Endodermal cell (in vitro differentiated cells): ENCODE results near the gene C7orf33. TPM values are rescaled to one million over a fixed set of nuclear protein-coding genes. Genes with fewer than 3 reads are reported as not detected.

Experiments
- DNase-seq: peaks from one replicate; pipeline ENCODE4 v3.0.0-alpha.2; 2017
- H3K27ac ChIP-seq: 2 replicates; pipeline ENCODE4 v1.5.1; 2013; ENCODE audit warnings: mild to moderate bottlenecking, low read depth, low read length, moderate library complexity
- H3K27me3 ChIP-seq: 2 replicates; pipeline ENCODE4 v1.6.1; 2013; ENCODE audit warnings: mild to moderate bottlenecking, low read length, moderate library complexity; ENCODE audit not compliant: insufficient read depth, control insufficient read depth, poor library complexity, severe bottlenecking
- H3K36me3 ChIP-seq: 2 replicates; pipeline ENCODE4 v1.7.0; 2013; ENCODE audit warnings: mild to moderate bottlenecking, low read length, moderate library complexity; ENCODE audit not compliant: control insufficient read depth, insufficient read depth
- H3K4me1 ChIP-seq: one replicate; pipeline ENCODE4 v1.7.0; 2013; ENCODE audit warnings: low read length; ENCODE audit not compliant: control insufficient read depth, insufficient read depth
- H3K4me3 ChIP-seq: 2 replicates; pipeline ENCODE4 v1.5.1; 2013; ENCODE audit warnings: mild to moderate bottlenecking, low read length, moderate library complexity
- H3K9ac ChIP-seq: 2 replicates; pipeline ENCODE4 v1.6.1; 2013; ENCODE audit warnings: mild to moderate bottlenecking, low read length, moderate library complexity; ENCODE audit not compliant: poor library complexity, severe bottlenecking; ENCODE audit errors: extremely low read depth
- H3K9me3 ChIP-seq: 2 replicates; pipeline ENCODE4 v1.6.1; 2013; ENCODE audit warnings: mild to moderate bottlenecking, low read length, moderate library complexity; ENCODE audit not compliant: control insufficient read depth
- H3K27ac Mint-ChIP-seq: 2 replicates; pipeline ENCODE4 v1.8.0; 2020; ENCODE audit warnings: mixed read lengths
- H3K27me3 Mint-ChIP-seq: 2 replicates; pipeline ENCODE4 v1.8.0; 2021; ENCODE audit warnings: mild to moderate bottlenecking, mixed read lengths; ENCODE audit not compliant: insufficient read depth
- H3K36me3 Mint-ChIP-seq: 2 replicates; pipeline ENCODE4 v1.8.0; 2020; ENCODE audit warnings: low read depth, mixed read lengths
- H3K4me1 Mint-ChIP-seq: 2 replicates; pipeline ENCODE4 v1.8.0; 2020; ENCODE audit warnings: mixed read lengths
- H3K4me3 Mint-ChIP-seq: 2 replicates; pipeline ENCODE4 v1.8.0; 2020; ENCODE audit warnings: mild to moderate bottlenecking, moderate library complexity, mixed read lengths
- H3K9me3 Mint-ChIP-seq: 2 replicates; pipeline ENCODE4 v1.8.0; 2020; ENCODE audit warnings: mild to moderate bottlenecking, mixed read lengths
- CTCF ChIP-seq: fragments of 200-600 bp; sonication (generic); conservative IDR thresholded peaks from 2 replicates; pipeline ENCODE4 v1.5.0; 2021; ENCODE audit warnings: antibody characterized with exemption, mild to moderate bottlenecking
- WGBS, 2 experiments: methylation state at CpG; one replicate each; pipeline versions ENCODE4 v1.1.5 to v1.1.7; 2013; ENCODE audit warnings: missing lambda C conversion rate in 2 of 2, mixed read lengths in 1 of 2; ENCODE audit not compliant: insufficient coverage in 1 of 2, insufficient read length in 1 of 2; 5-methylcytosine and 5-hydroxymethylcytosine counted together
- total RNA-seq, 2 donors: library from RNA; stranded (reverse); fragmentation: NEBNext Ultra II Directional in 1 of 2; extraction: Animal tissue kit (Norgen Biotek cat#: 25700) in 1 of 2; gene quantifications; 2 replicates in 1 of 2; 3 replicates in 1 of 2; pipeline ENCODE4 v1.2.1, GENCODE V29; 2021

Gene C7orf33
- total RNA-seq, 2 donors from 2014 or later = not detected

- no peak for TF ChIP-seq CTCF
- no peaks in the 10 kb centered on the region for H3K9me3 ChIP-seq
- no peak overlapping the region for H3K4me3 ChIP-seq
- WGBS, 2 experiments = 80 to 92% methylated on average over 1 of the region's 1 CpG
- H3K27me3 ChIP-seq = no peaks in the 10 kb centered on the region
- DNase-seq = no peak
- Mint-ChIP-seq H3K27ac (no peak overlapping the region), H3K4me3 (no peak overlapping the region), H3K4me1 (peaks cover 3% of the 10 kb centered on the region), H3K36me3 (no peaks in the 10 kb centered on the region), H3K9me3 (peaks cover 10% of the 10 kb centered on the region), H3K27me3 (no peaks in the 10 kb centered on the region)
- H3K9ac ChIP-seq = no peak overlapping the region
- H3K36me3 ChIP-seq = no peaks in the 10 kb centered on the region
- H3K4me1 ChIP-seq = no peaks in the 10 kb centered on the region
- no peak overlapping the region for H3K27ac ChIP-seq
Observed at GRCh38 chr7:148621563-148621962, 31.0 kb downstream of the C7orf33 start.

- 88 to 89% methylated on average over 4 to 8 of the region's 8 CpGs for WGBS, 2 experiments
- no peaks in the 10 kb centered on the region for H3K36me3 ChIP-seq
- no peaks in the 10 kb centered on the region for H3K4me1 ChIP-seq
- Mint-ChIP-seq H3K9me3 (peaks cover 4% of the 10 kb centered on the region), H3K27ac (no peak overlapping the region), H3K36me3 (no peaks in the 10 kb centered on the region), H3K4me1 (peaks cover 3% of the 10 kb centered on the region), H3K27me3 (no peaks in the 10 kb centered on the region), H3K4me3 (no peak overlapping the region)
- no peak for TF ChIP-seq CTCF
- H3K27me3 ChIP-seq = no peaks in the 10 kb centered on the region
- no peak for DNase-seq
- H3K9ac ChIP-seq = no peak overlapping the region
- H3K4me3 ChIP-seq = no peak overlapping the region
- peak overlapping the region; percentile 57 for H3K27ac ChIP-seq
- no peaks in the 10 kb centered on the region for H3K9me3 ChIP-seq
Observed at GRCh38 chr7:148622887-148623585, 32.5 kb downstream of the C7orf33 start.

GRCh38 chr7:148623586-148624282, 33.2 kb downstream of the C7orf33 start:
- Histone ChIP-seq H3K36me3 (no peaks in the 10 kb centered on the region), H3K9ac (no peak overlapping the region), H3K4me1 (no peaks in the 10 kb centered on the region), H3K27ac (peak overlapping the region; percentile 57), H3K27me3 (no peaks in the 10 kb centered on the region), H3K4me3 (no peak overlapping the region), H3K9me3 (no peaks in the 10 kb centered on the region)
- no peak overlapping the region for H3K27ac Mint-ChIP-seq
- peaks cover 3% of the 10 kb centered on the region for H3K4me1 Mint-ChIP-seq
- DNase-seq = no peak
- no peaks in the 10 kb centered on the region for H3K36me3 Mint-ChIP-seq
- TF ChIP-seq CTCF = no peak
- WGBS, 2 experiments = 71 to 88% methylated on average over 5 to 10 of the region's 10 CpGs
- no peaks in the 10 kb centered on the region for H3K9me3 Mint-ChIP-seq
- H3K4me3 Mint-ChIP-seq = no peak overlapping the region
- no peaks in the 10 kb centered on the region for H3K27me3 Mint-ChIP-seq
